ENCODE measurements around the gene S100A14.

S100A14 gene

DNA sequence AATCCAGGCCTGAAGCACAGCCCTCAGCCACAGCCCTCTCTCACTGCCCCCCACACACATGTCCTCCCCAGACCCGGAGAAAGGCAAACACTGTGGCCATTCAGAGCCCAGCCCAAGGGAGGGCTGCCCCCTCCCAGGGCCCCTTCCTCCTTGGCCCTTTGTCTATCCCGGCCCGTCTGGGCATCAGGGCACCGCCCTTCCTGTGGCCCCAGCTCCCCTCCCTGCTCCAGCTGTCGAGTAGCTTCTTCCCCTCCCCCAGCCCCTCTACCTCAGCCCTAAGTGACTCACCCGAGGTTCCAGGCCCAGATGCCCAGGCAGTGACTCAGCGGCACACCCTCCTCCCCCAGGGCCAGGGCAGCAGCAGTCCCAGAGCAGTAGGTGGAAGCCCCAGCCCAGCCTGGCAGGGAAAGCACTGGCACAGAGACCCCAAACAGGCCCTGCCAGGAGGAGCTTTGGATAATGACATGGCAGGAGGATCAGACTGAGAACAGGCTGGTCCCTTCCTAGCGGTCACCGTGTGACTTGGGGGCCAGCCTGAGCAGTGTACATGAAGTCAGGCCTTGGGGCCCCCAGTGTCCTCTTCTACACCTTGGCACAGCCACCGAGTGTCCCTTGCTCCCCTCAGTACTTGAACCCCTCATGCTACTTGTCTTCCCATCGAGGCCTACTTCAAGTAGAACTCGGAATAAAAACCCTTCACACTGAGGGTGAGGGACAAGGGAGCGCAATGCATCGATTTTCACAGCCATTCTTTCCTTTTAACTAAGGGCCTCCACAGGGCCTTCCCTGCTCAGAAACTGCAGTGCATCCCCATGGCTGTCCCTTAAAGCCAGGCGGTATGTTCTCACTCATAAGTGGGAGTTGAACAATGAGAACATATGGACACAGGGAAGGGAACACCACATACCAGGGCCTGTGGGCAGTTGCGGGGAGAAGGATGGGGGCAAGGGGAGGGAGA is 49.4 kb downstream of the S100A14 start:
- DNase-seq: peak in 40 of 56 donors; percentile 7 to 94 (median 36)

DNA sequence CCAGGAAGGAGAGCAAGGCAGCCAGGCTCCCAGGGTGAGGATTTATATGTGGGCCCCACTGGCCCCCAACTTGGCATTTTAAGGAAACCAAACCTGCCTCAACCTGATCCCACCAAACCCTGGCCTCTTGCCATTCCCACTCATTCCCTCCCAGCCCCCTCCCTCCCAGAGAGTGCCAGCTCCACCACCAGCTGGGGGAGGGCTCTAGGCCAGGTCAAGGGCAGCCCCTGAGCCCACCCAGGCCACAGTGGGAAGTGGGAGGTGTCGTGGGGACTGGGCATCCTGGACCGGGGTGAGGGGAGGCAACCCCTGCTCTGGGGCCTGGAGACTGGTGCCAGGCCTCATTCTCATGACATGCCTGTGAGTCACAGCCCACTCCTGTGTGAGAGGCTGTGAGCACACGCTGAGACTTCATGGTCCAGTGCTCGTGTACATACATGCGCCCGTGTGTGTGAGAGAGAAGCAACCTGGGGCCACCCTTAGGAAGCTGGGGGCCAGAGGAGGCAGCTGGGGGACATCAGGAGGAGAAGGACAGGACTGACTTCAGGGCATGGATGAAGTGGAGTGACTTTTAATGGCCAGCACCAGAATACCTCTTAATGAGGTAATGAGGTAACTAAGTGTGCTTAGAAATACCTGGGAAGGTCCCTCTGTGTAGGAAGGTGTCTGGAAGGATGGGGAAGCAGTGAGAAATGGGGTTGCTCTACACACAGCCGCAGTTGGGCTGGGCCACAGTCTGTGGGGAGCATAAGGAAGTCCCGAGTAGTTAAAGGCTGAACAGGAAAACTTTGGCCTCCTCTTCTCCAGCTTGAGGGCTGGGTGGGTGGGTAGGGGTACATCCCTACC is 50.4 kb downstream of the S100A14 start, which contains the start of gene S100A2:
S100A2 (minus strand) TSS at position 316 of the 846 bp plus-strand sequence. CDS start 1,967 bp downstream, outside the sequence.
- peak in 1 of 56 donors; percentile 61 for DNase-seq

All from nucleus accumbens (tissue), 56 donors.